NCI-H2171 (cell line): Measurements from ENCODE around the gene ACOT9.
"Not testable (repeated sequence)": the region's sequence is repeated elsewhere in the genome, so short reads cannot be mapped to it uniquely, and the experiment has no call there.

Experiments
- DNase-seq: peaks from one replicate; lab custom pipeline; 2025; lab: John Stamatoyannopoulos, UW

The ACOT9 gene, protein sequence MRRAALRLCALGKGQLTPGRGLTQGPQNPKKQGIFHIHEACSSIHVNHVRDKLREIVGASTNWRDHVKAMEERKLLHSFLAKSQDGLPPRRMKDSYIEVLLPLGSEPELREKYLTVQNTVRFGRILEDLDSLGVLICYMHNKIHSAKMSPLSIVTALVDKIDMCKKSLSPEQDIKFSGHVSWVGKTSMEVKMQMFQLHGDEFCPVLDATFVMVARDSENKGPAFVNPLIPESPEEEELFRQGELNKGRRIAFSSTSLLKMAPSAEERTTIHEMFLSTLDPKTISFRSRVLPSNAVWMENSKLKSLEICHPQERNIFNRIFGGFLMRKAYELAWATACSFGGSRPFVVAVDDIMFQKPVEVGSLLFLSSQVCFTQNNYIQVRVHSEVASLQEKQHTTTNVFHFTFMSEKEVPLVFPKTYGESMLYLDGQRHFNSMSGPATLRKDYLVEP

DNA sequence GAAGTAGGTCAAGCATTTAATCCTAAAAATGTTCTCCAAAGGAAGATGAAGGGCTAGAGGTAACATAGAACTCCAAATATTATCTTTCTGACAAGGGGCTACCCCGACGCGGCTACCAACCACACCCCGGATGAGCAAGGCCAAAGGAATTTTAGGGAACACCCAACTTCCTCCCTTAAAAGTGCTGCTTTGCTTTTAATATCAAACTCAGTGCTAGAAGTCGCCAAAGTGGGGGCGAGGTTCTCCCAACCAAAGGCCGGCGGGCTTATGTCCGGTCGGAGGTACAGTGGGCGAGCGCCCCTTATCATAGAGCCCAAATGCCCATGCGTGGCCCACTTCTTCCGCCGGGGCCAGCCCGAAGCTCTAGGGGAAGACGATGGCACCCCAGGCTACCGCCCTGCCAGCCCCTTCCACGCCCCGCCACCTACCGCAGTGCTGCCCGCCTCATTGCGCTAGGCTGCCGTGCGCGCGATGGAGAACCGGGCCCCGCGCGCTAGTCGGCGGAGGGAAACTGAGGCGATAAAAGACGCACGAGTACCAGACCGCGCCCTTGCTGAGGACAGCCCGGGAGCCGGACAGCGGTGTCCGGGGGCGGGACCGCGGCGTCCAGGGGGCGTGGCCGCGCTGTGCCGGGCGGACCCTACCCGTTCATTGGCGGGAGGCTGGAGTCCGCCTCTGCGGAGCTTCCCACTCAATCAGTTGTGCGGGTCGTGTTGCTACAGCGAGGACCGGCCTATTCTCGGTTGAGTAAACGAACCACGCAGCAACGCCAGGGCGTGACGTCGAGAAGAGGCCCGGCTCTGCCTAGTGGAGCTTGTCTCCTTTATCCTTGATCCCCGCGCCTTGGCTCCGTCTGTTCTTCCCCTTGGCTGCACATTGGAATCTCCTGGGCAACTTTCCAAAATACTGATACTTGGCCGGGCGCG, at the start of gene ACOT9:
TSS of gene ACOT9 (minus strand) at position 580 of the 926 bp plus-strand sequence. CDS start at position 448, 132 bp downstream.
- peak; percentile 59 for DNase-seq

DNA sequence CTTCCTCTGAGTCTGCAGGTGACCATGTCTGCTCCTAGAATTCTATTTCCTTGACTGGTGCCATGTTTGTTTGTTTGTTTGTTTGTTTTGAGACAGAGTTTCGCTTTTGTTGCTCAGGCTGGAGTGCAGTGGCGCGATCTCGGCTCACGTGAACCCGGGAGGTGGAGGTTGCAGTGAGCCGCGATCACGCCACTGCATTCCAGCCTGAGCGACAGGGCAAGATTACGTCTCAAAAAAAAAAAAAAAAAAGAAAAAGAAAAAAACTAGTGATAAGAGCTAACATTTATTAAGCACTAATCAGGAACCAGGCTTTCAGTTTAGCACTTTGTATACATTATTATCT, 47.0 kb upstream of the ACOT9 start:
- DNase-seq = no peak

DNA sequence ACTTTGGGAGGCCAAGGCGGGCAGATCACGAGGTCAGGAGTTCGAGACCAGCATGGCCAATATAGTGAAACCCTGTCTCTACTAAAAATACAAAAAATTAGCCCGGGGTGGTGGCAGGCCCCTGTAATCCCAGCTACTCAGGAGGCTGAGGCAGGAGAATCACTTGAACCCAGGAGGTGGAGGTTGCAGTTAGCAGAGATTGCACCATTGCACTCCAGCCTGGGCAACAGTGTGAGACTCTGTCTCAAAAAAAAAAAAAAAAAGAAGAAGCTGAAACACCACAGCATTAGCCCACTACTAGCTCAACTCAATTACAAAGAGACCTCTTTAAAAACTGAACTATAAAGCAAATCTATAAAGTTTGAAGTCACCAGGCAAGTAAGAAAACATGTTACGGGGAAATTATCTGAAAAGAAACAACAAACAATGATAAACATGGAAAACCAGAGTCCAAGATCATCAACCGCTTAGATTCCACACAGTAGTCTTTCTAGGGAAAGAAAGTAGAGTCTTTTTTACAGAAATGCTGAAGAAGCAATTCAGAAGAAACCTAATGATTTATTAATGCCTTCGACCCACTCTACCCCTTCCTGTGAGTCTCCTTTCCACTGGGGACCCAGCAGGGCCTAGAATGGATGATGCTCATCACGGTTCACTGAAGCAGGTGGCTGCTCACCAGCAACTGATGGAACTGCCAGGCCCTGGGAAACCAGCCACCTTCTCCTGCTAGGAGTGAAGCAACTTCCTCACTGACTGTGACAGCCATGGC, 46.5 kb upstream of the ACOT9 start:
- DNase-seq = no peak

DNA sequence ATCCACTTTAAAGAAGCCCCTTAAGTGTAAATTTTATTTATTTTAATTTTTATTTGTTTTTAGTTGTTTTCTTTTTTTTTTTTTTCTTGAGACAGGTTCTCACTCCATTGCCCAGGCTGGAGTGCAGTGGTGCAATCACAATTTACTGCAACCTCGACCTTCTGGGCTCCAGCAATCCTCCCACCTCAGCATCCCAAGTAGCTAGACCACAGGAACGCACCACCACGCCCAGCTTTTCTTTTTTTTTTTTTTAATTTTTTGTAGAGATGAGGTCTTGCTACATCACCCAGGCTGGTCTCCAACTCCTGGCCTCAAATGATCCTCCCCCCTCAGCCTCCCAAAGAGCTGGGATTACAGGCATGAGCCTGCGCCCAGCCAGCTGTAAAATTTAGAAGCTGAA, 45.9 kb upstream of the ACOT9 start:
- no peak for DNase-seq

DNA sequence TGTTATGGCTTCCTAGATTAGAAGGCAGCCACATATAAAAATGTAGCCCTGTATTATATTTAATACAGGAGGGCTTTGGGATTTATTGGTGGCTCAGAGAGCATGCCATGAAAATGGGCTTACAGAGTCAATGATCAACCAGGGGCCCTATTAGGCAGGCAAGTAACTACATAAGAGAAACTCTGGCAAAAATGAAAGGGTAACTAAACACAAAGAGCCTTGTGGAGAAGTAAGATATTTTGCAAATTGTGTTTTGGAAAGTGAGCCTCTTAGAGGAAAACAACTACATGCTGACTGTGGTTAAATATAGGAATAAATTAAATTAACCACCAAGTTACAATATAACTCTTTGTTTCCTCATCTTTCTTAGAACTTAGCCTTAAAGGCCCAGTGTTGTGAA, 45.4 kb upstream of the ACOT9 start:
- DNase-seq = no peak

DNA sequence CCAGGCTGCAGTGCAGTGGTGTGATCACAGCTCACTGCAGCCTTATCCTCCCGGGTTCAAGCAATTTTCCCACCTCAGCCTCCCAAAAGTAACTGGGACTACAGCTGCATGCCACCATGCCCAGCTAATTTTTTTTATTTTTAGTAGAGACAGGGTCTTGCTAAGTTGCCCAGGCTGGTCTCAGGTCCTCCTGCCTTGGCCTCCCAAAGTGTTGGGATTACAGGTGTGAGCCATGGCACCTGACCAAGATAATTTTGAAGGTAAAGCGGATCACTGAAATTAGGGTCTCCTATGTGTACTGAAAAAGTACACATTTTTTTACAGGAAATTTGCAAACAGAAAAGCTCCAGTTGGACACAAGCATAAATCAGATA, 44.7 kb upstream of the ACOT9 start:
- no peak for DNase-seq

DNA sequence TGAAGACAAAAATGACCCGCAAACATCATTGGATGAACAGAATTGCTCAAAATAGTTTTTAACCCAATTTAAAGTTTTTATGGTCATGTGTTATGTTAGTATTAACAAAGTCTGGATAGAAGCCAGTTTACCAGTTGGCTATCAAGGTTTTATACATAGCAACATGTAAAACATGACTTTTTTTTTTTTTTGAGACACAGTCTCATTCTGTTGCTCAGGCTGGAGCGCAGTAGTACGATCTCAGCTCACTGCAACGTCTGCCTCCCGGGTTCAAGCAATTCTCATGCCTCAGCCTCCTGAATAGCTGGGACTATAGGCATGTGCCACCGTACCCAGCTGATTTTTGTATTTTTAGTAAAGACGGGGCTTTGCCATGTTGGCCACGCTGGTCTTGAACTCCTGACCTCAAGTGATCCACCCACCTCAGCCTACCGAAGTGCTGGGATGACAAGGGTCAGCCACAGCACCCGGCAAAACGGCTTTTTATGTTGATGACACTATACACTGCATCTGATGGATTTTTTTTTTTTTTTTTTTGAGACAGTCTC, 43.3 kb upstream of the ACOT9 start:
- DNase-seq = no peak

DNA sequence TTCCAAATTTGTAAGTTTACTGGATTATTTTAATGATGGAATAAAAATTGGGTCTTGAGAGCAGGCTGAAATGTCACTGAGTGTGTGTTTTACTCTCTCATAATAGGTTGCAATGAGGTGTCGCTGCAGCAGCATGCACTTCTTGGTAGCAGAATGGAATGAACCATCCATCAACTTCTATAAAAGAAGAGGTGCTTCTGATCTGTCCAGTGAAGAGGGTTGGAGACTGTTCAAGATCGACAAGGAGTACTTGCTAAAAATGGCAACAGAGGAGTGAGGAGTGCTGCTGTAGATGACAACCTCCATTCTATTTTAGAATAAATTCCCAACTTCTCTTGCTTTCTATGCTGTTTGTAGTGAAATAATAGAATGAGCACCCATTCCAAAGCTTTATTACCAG, 42.5 kb upstream of the ACOT9 start:
- DNase-seq = no peak

DNA sequence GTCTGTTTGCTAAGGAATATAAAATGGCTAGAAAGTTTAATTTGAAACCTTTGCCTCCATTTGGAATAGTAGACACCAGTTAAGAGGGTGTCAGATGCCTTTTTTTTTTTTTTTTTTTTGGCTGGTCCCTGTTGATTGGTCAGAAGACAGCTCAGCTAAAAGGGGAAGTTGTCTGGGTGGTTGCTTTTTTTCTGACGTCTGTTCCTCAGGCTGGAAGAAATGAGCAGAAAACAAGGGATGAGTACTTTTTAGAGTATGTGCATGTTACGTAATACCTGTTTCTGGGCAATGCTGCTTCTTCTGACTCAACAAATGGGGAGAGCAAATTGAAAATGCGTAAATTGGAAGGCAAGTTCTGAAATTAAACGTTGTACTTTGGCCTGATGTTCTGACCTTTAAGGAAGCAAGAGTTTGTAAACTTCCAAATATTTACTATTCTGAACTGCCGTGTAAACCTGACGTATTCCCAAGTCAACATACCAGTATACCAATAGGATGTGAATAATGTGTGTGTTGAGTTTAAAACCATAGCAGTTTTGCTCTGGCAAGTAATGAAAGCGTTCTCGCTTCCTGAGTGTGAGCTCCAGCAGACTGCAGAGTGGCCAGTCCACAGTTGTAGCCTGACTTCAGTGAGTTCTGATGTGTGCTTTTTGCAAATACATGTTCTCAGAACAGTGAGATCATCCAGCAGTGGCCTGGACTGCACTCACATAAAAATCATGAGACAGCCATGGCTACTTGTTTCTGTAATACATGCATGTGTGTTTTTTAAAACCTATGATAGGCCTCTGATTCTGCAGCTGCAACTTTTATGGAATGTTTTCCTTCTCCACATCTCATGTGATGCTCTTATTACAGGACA, 41.6 kb upstream of the ACOT9 start:
- DNase-seq = no peak

DNA sequence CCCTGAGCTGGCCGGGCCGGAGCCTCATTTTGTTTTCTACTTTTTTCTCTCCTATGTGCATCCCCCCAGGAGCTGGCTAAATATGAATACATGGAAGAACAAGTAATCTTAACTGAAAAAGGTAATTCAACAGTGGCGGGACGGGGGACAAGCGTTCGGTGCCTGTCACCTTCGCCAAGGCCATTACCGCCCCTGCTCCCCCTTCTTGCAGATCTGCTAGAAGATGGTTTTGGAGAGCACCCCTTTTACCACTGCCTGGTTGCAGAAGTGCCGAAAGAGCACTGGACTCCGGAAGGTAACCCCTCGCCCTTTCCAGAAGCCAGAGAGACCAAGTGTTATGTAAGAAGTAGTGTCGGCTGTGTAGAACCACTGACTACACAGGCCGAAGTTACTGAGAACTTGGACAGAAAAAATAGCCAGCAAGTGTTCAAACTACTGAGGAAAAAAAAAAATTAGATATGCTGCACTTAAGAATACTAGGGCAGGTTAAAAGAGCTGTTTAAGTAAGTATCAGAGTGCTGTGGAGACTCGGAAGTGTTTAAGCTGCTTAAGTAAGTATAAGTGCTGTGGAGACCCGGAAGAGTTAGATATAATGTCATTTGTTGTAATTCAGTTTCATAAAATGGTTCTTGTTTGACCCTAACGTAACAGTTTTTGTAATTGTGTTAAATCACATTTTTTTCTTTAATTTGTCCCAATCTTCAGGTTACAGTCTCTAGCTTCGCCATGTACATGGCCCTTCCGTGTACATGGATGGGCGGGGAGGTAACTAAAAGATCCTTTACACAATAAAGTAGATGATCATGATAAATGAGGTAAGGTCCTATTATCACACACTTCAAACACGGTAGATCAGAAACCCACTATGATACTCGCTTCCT, 40.8 kb upstream of the ACOT9 start:
- DNase-seq = no peak

DNA sequence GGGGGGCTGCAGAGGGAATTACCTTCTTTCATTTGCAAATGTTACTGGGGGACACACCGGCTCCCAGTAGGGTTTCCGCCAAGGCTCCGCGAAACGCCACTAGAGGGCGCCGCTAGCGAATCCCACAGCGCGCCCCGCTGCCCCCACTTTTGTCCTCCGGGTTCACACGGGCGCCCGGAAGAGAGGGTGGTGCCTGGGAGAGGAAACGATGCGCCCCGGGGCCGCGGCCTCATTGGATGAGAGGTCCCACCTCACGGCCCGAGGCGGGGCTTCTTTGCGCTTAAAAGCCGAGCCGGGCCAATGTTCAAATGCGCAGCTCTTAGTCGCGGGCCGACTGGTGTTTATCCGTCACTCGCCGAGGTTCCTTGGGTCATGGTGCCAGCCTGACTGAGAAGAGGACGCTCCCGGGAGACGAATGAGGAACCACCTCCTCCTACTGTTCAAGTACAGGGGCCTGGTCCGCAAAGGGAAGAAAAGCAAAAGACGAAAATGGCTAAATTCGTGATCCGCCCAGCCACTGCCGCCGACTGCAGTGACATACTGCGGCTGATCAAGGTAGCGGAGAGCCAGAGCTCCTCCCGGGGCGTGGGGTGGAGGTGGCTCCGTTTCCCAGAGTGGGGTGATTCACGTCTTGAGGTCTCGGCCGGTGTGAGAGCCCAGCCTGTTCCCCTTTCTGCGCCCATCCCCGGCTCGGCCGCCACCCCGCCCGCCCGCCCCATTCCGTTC, 40.0 kb upstream of the ACOT9 start, which contains the start of gene SAT1:
TSS of gene SAT1 (plus strand) at position 311 of the 726 bp plus-strand sequence. CDS start at position 490, 179 bp downstream.
- peak; percentile 85 for DNase-seq

DNA sequence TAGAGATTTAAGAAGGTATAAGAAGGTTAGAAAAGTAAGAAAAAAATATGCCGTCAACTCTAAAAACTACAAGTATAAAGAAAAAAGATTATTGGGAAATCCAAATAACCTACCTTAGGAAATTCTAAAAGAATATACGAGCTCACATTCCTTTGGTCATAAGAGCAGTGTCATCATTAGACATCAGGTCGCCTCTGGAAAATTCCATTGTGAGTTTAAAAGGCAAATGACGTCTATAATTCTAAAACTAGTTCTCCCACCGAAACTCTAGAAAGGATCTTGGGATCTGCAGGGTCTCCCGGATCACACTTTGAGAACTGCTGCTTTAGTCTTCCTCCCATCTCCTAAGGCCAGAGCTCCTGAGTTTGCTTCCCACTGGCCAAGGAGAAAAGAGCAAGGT, 39.4 kb upstream of the ACOT9 start:
- DNase-seq = no peak

DNA sequence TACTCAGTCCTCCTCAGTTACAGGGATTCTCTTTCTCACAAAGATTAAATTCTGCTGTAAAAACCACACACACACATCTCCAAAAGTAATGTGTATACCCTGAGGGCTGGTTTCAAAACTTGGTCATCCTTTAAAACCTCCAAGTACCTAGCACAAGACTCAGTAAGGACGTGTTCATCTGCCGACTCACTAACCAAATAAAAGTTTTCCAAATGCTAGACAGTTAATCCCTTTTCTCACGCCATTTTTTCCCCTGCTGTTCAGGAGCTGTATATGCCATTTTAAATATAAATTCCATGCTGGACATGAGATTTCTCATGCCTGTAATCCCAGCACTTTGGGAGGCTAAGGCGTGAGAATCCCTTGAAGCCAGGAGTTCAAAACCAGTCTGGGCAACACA, 35.9 kb upstream of the ACOT9 start:
- no peak for DNase-seq

DNA sequence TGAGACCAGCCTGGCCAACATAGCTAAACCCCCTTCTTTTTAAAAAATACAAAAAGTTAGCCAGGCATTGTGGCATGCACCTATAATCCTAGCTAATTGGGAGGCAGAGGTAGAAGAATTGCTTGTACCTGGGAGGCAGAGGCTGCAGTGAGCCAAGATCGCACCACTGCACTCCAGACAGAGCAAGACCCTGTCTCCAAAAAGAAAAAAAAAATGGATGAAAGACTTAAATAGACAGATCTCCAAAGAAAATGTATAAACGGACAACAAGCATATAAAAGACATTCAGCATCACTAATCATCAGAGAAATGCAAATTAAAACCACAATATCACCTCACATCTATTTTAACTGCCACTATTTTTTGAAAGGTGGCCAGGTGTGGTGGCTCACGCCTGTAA, 33.3 kb upstream of the ACOT9 start:
- no peak for DNase-seq

DNA sequence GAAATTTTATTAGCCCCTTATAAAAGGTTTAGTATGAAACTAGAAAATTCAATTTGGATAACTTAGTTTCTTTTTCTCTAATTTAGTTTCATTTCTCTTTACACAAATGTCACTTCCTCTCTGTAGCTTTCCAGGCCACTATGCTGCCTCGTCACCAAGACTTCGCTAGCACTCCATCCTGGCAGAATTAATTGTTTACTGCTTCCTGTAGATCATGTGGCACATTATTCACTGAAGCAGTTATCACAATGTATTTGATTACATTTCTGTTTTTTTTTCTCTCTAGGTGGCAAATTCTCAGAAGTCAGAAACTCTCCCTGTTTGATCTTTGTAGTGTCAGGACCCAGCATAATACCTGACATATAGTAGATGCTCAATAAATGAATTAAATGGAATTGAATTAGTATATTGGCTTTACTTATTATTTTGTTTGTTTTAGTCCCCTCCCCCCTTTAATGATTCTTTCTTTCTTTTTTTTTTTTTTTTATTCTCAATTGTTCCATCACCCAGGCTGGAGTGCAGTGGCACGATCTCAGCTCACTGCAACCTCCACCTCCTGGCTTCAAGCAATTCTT, 30.6 kb upstream of the ACOT9 start:
- no peak for DNase-seq

DNA sequence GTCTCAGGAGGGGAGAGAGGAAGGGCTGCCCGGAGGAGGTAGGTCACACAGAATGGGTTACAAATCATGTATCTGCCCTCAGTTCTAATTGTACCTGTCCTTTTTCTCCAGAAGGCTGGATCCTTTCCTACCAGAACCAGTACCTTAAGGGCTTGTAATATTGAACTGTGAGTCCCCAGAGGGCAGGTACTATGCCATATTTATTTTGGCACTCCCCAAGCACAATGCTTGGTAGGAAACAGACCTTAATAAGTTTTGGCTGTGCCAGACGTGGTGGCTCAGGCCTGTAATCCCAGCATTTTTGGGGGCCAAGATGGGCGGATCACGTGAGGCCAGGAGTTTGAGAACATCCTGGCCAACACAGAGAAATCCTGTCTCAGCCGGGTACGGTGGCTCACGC, 28.0 kb upstream of the ACOT9 start:
- DNase-seq = not testable (repeated sequence)

DNA sequence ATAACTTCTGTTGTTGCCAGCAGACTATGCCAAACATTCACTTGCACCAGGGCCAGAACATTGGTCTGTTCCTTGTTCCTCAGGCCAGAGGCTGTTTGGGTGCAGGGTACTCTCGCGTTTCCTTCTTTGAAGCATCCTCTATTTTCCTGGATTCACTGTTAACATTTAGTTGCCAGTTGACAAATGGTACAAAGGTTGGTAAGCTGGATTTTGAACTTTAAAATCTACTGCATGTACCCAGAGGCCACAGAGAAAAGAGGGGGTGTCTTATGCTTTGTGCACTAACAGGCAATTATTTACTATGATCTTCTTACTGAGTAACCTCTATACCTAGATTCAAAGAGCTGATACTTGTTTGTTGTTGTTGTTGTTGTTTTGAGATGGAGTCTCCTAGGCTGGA, 27.1 kb upstream of the ACOT9 start:
- DNase-seq = no peak

DNA sequence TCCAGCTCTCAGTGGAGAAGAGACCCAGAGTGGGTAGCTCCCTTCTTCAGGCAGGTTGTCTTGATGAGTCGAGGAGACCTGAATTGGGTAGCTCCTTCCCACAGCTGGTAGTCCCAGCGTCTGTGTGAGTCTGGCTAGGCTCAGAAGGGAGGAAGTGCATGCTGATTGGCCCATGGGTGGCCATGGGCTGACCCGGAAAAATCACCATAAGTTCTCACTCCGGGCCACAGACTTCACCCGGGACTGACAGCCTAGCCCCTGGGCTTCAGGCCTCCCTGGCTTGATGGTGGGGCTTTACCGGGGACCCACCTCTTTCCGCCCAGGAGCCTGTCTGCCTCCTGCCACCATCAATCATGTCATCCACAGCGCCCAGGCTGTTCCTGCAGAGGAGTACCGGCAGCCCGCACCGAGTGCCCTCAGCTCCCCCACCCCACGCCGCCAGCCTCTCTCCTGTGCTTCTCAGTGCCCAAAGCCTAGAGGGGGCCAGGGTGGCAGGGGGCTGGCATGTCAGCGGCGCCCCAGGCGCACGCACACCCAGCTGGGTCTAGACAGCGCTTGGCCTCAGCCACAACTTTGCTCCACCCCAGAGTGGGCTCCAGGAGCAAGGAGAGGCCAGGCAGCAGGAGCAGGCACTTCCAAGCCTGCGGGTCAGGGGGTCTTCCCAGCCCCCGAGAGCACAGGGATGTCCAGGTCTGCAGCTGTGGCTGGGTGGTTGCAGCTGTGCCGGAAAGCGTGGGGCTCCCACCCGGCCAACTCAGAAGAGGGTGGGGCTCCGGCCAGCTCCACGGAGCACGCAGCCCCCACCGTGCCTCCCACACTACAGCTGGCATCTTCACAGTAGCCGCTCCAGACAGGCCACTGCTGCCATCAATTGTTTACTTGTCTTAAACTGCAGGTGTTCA, 23.8 kb upstream of the ACOT9 start:
- no peak for DNase-seq
